M059J (cell line): ENCODE data around the gene RUNX2. TPM values are rescaled to one million over a fixed set of nuclear protein-coding genes. Genes with fewer than 3 reads are reported as not detected.
"Not testable (repeated sequence)": the region's sequence is repeated elsewhere in the genome, so short reads cannot be mapped to it uniquely, and the experiment has no call there.

ENCODE experiments used
- DNase-seq: peaks from one replicate; pipeline ENCODE4 v3.0.0-alpha.2; 2012; ENCODE audit warnings: low read depth
- total RNA-seq: library from RNA; depleted of rRNA; stranded (reverse); fragments of >200 nt; shearing (Covaris generic); gene quantifications from 2 replicates; pipeline ENCODE4 v1.2.3, GENCODE V29; 2014

RUNX2 gene
- total RNA-seq, 1 experiment from 2014 or later = 37.2 TPM

DNA sequence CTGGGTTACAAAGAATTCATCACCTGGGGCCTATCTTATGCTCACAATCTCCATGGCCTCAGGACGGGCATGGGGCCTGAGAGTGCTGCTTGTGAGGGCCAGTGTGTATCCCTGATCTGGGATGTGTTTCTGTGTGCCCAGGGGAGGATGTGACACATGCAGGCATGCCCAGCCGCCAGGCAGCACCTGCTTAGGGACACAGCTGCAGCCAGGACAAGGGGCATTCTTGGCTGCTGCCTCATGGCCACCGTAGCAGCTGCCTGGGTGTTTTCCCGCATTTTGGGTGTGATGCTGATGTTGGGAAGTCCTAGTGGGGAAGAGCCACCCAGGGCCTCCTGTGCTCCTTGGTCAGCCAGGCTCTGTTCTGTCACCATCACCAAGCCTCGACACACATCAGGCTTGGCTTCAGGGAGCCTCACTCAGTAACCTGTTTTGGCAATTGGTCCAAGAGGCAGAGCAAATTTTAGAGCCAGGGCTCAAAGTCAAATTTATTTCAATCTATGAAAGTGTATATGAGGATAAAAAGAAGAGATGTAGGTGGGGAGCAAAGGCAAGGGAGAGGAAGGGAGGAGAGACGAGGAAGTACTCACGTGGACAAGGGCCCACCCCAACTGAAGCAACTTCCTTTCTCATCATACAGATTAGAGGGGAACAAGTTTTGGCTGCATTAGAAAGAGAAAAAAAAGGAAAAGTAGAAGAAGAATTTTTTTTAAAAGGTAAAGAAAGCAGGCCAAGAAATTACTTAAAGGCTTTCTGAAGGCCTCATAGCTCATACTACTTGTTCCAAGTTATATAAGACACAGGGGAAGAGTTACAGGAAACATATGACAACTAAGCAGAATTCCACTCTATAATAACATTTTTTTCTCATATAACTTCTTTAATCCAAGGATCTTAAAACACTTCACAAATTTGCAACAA lies 319.5 kb downstream of the RUNX2 start:
- peak; percentile 72 for DNase-seq

DNA sequence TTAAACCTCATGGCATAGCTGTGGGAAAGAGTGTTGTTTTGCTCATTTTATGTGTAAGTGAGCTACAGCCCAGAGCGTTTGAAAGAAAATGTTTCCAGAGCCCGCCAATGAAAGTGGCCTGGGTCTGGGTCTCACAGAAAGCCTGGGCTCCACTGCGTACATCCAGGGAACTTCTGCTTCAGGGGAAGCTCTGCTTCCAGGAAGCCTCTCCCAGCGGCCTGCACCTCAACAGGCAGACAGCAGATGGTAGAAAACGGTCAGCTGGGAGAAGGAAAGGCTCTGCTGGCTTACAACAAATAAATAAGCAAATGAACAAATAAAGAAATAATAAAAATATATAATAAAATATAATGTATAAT lies 320.1 kb downstream of the RUNX2 start:
- no peak for DNase-seq

GRCh38 chr6:45650524-45651135 lies 322.5 kb downstream of the RUNX2 start:
- peak; percentile 99 for DNase-seq

DNA sequence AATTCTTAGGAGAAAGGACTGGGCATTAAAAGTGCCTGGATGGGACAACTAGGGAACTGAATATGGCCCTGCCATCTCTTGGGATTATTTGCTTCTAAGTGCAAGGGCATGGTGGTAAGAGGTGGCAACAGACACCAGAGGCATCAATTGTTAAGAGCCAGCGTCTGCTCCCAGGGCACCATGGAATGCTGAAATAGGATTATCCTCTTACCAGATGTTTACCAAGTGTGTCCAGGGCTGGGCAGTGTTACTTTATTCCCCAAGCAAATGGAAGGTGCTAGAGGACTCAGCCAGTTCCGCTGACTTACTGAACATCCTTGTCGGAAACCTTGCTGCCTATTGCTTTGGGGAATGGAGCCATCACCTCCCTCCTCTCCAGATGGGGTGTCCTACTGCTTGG lies 323.2 kb downstream of the RUNX2 start:
- DNase-seq = peak; percentile 39

- peak; percentile 36 for DNase-seq
Observed at GRCh38 chr6:45652416-45652815, 324.3 kb downstream of the RUNX2 start.

DNA sequence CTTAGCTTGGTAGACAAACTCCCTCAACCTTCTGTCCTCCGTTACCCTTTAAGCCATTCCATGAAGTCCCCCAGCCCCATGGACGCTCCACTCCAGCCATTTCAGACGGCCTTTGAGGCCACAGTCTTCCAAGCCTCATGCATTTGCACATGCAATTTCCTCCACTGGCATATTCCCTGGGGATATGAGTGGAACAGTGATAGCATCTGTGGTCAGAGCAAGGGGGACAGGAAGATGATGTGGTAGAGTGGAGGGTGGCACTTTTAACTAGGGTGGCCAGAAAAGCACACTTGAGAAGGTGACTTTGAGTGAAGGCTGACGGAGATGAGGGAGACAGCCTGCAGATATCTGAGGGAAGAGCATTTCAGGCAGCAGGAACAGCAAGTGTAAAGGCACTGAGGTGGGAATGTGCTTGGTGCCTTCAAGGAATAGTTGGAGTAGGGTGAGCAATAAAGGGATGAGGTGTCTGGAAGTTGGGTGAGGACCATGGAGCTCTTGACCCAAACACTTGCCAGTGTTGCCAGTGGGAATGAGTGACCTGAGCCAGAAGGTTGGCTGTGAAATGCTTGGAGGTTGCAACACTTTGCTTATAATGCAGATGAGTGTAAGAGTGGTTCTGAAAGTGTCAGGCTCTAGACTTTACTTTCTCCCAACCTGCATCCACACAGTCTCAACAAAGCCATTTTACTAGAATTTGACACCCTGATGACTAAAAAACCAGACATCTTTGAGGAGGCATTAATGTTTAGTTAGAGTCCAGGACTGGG lies 325.2 kb downstream of the RUNX2 start:
- DNase-seq = peak; percentile 88

GRCh38 chr6:45654673-45655072 lies 326.5 kb downstream of the RUNX2 start:
- peak; percentile 70 for DNase-seq

DNA sequence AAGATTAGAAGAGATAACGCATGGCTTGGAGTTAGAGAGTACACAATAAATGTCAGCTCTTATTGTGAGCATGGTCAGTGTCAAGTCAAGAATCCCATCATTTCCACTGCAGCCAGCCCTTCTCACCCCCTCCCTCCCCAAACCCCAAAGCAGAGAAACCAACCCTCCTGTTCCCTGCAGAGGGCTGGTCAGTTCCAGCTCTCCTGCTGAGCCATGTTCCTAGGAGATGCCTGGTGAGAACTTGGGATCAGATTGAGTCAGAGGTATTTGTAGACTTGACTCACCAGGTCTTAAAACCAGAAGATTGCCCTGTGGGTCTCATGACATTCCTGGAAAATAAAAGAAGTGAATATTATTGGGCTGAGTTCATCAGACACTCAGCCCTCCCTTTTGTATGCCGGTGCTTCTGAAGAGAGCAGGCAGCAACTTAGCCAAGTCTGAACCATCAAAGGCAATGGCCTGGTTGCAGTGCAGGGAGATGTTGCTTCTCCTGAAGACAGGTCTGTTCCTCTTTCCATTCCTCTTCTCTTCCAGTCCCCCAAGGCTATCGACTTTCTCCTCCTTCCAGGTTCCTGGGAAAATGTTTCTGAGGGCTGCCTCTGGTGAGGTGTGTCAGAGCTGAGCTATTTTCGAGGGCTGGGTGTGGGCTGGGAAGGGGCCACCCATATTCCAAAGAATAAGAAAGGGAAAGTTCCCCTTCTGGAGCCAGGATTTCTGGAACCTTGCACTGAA lies 327.8 kb downstream of the RUNX2 start:
- peak; percentile 100 for DNase-seq

- DNase-seq = peak; percentile 69
Observed at GRCh38 chr6:45657226-45657625, 329.1 kb downstream of the RUNX2 start.

GRCh38 chr6:45658400-45658799 lies 330.3 kb downstream of the RUNX2 start:
- DNase-seq = no peak

GRCh38 chr6:45658958-45659357 lies 330.8 kb downstream of the RUNX2 start:
- DNase-seq = no peak

DNA sequence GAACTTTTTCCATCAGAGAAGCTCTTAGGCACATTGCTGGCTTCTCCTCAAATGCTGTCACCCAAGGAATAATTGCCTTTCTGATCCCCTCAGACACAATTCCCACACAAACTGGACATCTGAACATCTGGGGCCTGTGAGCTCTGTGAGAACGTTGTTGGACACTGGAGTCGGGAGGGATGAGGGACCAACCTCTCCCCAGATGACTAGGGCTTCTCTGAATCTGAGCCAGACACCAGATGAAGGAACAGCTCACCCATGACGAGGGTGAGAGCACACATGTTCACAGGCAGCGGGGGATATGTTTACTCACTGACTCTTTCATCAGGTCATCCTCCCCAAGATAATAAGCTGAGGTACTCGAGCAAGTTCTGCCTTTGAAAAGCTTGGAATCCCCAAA lies 333.5 kb downstream of the RUNX2 start:
- DNase-seq = no peak

GRCh38 chr6:45663251-45664221 lies 335.4 kb downstream of the RUNX2 start:
- DNase-seq = no peak

DNA sequence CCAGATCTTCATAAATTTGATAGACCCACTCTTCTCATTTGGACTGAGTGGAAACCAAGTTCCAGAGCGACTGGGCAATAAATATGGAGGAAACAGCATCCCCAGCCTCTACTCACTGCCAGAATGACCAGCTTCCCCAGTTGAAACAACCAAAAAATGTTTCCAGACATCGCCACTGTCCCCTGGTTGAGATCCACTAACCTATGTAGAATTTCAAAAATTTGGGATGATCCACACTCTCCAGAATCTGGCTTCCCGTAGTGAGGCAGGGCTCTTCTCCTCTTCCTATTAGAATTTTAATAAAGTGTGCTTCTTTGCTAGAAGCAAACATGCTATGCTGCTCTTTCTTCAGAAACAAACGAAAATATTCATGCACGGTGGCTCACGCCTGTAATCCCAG lies 336.6 kb downstream of the RUNX2 start:
- DNase-seq = no peak

DNA sequence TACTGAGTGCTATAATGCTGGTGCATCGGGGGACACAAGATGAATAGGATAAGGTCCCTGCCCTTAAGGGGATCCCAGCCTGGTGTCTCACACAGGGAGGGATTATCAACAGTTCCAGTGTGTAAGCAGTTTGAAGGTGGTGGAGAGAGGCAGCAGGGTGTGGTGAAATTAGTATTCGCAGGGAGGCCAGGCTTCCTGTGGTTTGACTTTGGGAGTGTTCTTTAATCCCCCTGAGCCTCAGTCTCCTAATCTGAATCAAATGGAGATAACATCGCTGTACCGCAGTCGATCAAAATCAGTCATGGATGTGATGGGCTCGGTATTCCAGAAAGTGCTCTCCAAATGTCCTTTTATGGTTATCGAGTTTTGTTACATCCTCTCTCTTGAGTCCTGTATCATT lies 337.7 kb downstream of the RUNX2 start:
- no peak for DNase-seq

GRCh38 chr6:45666846-45667245 lies 338.7 kb downstream of the RUNX2 start:
- DNase-seq = no peak

DNA sequence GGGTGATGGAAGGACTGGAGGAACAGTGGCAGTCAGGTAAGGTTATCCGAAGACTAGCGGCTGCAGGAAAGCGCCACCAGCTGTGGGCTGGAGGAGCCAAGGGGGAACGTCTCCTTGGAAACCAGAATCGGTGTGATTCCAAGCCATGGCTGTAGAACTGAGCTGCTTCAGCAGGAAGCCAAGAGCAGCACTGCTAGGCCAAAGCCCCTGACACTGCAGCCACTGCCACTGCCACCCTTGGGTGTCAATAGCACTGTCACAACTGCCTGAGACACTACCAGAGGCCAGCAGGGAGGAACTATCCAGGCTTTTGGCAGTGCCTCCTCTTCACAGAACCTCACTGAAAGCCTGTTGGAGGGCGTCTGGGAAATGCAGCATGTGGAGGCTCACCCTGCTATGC lies 339.2 kb downstream of the RUNX2 start:
- no peak for DNase-seq

DNA sequence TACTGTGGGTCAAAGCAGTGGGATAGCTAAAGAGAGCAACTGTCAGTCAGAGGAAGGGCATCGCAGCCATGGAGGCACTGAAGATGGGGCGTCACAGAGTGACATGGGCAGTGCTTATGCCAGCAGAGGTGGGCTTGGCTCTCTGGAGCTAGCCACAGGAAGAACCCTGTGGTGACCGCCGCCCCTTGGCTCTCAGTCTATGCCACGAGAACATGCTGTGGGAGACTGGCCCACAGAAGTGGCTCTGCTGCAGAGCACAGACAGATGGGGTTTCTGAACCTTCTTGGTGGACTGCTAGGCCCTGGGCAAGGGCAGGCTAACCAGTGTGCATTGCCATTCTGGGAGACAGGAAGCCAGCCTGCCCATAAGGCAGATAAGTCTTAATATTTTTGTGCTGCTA lies 339.6 kb downstream of the RUNX2 start:
- no peak for DNase-seq

DNA sequence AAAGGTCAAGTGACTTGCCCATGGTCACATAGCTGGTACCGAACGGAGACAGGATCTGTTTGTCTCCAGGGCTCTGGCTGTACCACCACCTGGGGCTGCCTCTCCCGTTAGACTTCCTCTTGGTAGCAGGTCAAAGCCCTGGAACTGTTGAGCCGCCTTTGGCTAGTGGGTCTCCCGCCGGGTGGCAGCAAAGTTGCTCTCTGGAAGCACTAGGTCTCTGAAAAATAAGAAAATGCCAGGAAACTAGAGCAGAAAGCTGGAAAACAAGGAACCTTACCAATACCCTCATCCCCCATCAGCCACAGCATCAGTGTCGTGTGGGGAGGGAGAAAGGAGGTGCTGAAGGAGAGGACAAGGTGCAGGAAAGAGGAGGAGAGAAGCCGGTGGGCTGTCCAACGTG lies 340.6 kb downstream of the RUNX2 start:
- no peak for DNase-seq

DNA sequence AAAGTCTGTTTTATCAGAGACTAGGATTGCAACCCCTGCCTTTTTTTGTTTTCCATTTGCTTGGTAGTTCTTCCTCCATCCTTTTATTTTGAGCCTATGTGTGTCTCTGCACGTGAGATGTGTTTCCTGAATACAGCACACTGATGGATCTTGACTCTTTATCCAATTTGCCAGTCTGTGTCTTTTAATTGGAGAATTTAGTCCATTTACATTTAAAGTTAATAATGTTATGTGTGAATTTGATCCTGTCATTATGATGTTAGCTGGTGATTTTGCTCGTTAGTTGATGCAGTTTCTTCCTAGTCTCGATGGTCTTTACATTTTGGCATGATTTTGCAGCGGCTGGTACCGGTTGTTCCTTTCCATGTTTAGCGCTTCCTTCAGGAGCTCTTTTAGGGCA lies 345.0 kb downstream of the RUNX2 start:
- not testable (repeated sequence) for DNase-seq

- DNase-seq = not testable (repeated sequence)
Observed at GRCh38 chr6:45675166-45675565, 347.0 kb downstream of the RUNX2 start.
